DMS114 treated with DMSO at 0.1 percent for 48 hours (cell line): ENCODE data around the gene ASGR1.
"Not testable (repeated sequence)": the region's sequence is repeated elsewhere in the genome, so short reads cannot be mapped to it uniquely, and the experiment has no call there.

Experiments
- DNase-seq: peaks from one replicate; lab custom pipeline; 2025; ENCODE audit not compliant: unreplicated experiment; lab: John Stamatoyannopoulos, UW

Gene ASGR1

DNA sequence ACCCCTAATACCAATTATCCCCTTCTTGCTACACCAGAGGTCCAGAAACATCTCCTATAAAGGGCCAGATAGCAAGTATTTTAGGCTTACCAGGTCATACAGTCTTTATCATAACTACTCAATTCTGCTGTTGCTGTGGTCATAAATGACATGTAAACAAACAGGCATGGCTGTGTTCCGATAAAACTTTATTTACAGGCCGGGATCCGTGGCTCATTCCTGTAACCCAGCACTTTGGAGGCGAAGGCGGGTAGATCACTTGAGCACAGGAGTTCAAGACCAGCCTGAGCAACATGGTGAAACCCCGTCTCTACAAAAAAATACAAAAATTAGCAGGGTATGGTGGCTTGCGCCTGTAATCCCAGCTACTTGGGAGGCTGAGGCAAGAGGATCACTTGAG, 12.3 kb downstream of the ASGR1 start:
- DNase-seq = no peak

GRCh38 chr17:7159571-7159970, 19.6 kb downstream of the ASGR1 start:
- DNase-seq = not testable (repeated sequence)

- not testable (repeated sequence) for DNase-seq
These were observed 20.7 kb downstream of the ASGR1 start for GRCh38 chr17:7158424-7158823.

DNA sequence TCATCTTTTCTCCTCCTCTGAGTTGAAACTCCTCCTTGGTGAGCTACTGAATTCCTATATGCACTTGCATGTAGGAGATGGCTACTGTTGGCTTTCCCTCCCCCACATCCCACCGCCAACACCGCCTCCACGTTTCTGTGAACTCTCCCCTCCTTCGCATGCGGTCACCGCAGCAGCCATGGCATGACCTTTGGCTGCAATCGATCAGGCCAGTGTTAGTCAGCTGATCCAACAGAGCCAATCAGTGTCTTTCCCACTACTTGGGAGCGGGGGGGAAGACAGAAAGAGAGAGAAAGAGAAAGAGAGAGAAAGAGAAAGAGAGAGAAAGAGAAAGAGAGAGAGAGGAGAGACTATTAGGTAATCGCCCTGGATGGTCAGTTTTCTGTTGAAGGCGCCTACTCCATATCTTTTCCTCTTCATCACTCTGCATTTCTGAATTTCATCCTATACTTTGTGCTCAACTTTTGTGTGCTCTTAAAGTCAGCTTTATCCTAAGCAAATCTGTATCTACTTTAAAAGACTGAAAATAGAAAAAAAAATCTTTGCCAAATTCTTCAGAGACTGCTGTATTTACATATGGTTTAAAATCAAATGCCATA, 22.7 kb downstream of the ASGR1 start:
- no peak for DNase-seq

DNA sequence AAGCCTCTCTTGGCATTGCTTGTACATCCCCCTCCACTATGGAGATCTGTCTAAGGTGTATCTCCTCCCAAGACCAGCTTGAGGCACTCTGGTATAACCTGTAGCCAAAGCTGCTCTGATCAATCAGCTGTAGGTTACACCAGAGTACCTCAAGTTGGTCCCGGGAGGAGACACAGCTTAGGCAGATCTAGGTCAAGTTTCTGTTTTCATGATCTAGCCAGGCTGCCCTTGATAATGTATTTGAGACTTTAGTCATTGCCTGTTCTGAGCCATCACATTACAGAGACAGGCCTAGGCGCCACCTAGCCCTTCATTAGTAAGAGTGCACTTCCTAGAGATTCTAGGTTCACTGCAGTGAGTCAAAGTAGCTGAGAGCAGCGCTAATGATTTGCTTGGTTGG, 31.4 kb downstream of the ASGR1 start:
- no peak for DNase-seq

DNA sequence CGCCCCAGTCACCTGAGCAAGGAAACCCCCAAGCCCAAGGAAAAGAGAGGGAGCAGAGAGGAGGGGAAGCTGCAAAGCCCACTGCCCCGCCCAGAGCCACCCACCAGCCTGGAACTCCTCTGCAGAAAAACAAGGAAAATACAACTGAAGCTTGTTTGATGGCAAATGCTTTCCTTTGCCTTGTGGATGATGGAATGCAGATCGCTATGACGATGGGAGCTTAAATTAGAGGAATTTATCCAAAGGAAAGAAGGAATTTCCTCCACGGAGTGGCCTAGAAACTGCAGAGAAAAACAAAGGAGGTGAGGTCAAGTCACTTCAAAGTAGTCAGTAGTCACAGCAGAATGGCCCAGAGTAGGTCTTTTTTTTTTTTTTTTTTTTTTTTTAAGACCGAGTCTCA, 33.1 kb downstream of the ASGR1 start:
- DNase-seq = no peak

DNA sequence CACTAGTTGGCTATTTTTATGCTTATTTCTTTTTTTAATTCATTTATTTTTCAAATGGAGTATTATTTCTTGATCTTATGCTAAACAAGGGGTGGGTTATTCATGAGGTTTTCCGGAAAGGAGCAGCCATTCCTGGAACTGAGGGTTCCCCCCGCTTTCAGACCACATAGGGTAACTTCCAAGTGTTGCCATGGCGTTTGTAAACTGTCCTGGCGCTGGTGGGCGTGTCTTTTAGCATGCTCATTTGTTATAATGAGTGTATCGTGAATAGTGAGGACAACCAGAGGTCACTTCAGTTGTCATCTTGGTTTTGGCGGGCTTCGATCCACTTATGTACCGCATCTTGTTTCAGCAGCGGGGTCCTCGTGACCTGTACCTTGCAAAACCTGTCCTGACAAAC, 35.0 kb downstream of the ASGR1 start:
- no peak for DNase-seq

GRCh38 chr17:7141824-7142223, 37.3 kb downstream of the ASGR1 start:
- DNase-seq = no peak

DNA sequence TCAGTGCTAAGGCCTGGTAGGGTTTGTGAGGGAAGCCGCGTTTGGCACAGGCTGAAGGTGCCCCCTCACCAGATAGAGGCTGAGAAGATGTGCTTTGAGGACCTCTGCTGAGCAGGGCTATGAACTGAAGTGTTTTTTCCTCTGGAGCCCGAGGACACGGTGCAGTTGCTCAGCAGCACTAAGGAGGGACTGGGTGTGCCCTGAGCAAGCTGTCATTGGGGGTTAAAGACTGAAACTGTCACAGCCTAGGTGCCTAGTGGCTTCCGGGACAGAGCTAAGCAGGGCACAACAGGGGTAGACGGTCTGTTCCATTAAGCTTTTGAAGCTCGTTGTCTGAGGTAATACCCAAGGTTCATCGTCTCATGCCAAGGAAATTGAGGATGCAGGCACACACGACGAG, 39.8 kb downstream of the ASGR1 start:
- no peak for DNase-seq

DNA sequence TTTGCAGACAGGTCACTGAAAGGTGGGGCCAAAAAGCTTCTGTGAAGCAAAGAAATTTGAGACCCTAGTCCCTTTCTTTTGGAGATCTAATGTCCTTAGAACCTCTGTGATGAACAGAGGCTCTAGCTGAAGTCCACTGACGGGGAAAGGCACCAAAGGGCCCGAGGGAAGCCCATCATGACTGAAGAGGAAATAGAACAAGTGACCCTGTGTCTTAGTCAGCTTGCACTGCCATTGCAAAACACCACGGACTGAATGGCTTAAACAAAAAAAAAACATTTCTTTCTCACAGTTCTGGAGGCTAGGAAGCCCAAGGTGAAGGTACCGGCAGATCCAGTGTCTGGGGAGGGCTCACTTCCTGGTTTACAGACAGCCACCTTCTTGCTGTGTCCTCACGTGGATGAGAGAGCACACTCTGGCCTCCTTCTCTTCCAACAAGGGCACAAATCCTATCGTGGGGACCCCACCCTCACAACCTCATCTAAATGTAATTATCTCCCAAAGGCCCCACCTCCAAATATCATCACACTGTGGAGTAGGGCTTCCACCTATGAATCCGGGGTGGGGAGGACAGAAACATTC, 40.3 kb downstream of the ASGR1 start:
- DNase-seq = no peak

- DNase-seq = no peak
These were observed 41.8 kb downstream of the ASGR1 start for GRCh38 chr17:7137171-7137943.

- peak; percentile 49 for DNase-seq
These were observed 42.8 kb downstream of the ASGR1 start for GRCh38 chr17:7136266-7136877.

GRCh38 chr17:7133916-7134315, 45.3 kb downstream of the ASGR1 start:
- no peak for DNase-seq

DNA sequence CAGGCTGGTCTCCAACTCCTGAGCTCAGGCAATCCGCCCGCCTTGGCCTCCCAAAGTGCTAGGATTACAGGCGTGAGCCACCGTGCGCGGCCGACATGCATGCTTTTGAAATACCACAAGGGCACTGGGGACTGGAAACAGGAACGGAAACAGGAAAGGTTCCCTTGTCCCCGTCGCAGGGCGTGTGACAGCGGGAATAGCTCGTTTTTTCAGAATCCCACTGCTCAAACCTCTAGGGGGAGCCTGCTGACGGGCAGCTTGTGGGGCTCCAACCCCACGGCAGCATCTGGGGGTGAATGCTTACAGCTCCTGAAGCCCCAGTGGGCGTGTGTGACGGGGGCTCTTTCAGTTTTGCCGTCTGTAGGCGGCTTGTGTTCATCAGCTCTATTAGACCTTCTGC, 45.7 kb downstream of the ASGR1 start:
- DNase-seq = no peak

GRCh38 chr17:7132511-7133094, 46.6 kb downstream of the ASGR1 start:
- DNase-seq = no peak

GRCh38 chr17:7131423-7131791, 47.8 kb downstream of the ASGR1 start:
- DNase-seq = no peak

GRCh38 chr17:7130621-7131422, 48.3 kb downstream of the ASGR1 start:
- DNase-seq = no peak

- DNase-seq = no peak
These were observed 49.9 kb downstream of the ASGR1 start for GRCh38 chr17:7129311-7129710.

- DNase-seq = no peak
These were observed 51.0 kb downstream of the ASGR1 start for GRCh38 chr17:7128160-7128559.

GRCh38 chr17:7127501-7127900, 51.7 kb downstream of the ASGR1 start:
- not testable (repeated sequence) for DNase-seq

DNA sequence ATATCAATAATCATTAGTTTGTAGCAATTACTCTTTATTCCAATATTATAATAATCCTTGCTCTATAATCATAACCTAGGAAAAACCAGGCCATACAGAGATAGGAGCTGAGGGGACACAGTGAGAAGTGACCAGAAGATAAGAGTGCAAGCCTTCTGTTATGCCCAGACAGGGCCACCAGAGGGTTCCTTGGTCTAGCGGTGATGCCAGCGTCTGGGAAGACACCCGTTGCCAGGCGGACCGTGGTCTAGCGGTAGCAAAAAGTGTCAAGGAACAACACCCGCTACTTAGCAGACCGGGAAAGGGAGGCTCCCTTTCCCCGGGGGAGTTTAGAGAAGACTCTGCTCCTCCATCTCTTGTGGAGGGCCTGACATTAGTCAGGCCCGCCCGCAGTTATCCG, 52.8 kb downstream of the ASGR1 start:
- DNase-seq = not testable (repeated sequence)
